Measurements from ENCODE around the gene OR2B3.
"Not testable (repeated sequence)": the region's sequence is repeated elsewhere in the genome, so short reads cannot be mapped to it uniquely, and the experiment has no call there.

OR2B3 gene
- 0 reads per million in 3 experiments for total RNA-seq

GRCh38 chr6:29087213-29087612, at the start of gene OR2B3:
Gene OR2B3 (minus strand): TSS chr6:29087313. CDS start chr6:29087248, 65 bp downstream.
- no peak for DNase-seq

GRCh38 chr6:29131691-29132090, 44.6 kb upstream of the OR2B3 start:
- no peak for DNase-seq

GRCh38 chr6:29130644-29131043, 43.5 kb upstream of the OR2B3 start:
- DNase-seq = no peak

- no peak for DNase-seq
These were observed 42.4 kb upstream of the OR2B3 start for GRCh38 chr6:29129326-29130012.

- DNase-seq = not testable (repeated sequence)
These were observed 27.9 kb upstream of the OR2B3 start for GRCh38 chr6:29114964-29115363.

- DNase-seq = no peak
These were observed 25.0 kb upstream of the OR2B3 start for GRCh38 chr6:29112135-29112534.

- DNase-seq = no peak
These were observed 20.6 kb upstream of the OR2B3 start, which contains the start of gene OR2J3 for GRCh38 chr6:29107758-29108157. Gene OR2J3 (plus strand): TSS chr6:29108058. CDS start chr6:29111891, 3,833 bp downstream.

GRCh38 chr6:29099190-29099589, 12.1 kb upstream of the OR2B3 start, which contains the start of gene OR2J1:
Gene OR2J1 (plus strand): TSS chr6:29099490. CDS start chr6:29100943, 1,453 bp downstream.
- no peak for DNase-seq

- no peak for DNase-seq
These were observed 10.7 kb upstream of the OR2B3 start for GRCh38 chr6:29097803-29098202.

GRCh38 chr6:29092957-29093356, 5.8 kb upstream of the OR2B3 start:
- DNase-seq = no peak

- no peak for DNase-seq
These were observed 4.7 kb downstream of the OR2B3 start for GRCh38 chr6:29082457-29082856.

GRCh38 chr6:29081312-29081711, 5.8 kb downstream of the OR2B3 start:
- DNase-seq = no peak

- no peak for DNase-seq
These were observed 7.9 kb downstream of the OR2B3 start for GRCh38 chr6:29079203-29079602.

- DNase-seq = no peak
These were observed 15.0 kb downstream of the OR2B3 start for GRCh38 chr6:29071831-29072723.

- no peak for DNase-seq
These were observed 35.4 kb downstream of the OR2B3 start for GRCh38 chr6:29051680-29052079.

GRCh38 chr6:29045075-29045474, 42.0 kb downstream of the OR2B3 start, which contains the start of gene OR2W1:
Gene OR2W1 (minus strand): TSS chr6:29045175. CDS start chr6:29045175, 0 bp downstream.
- DNase-seq = no peak

All from central memory CD4-positive, alpha-beta T cell (primary cell).